ENCODE data around the gene ANTXR2.
"Not testable (repeated sequence)": the region's sequence is repeated elsewhere in the genome, so short reads cannot be mapped to it uniquely, and the experiment has no call there.

ANTXR2 gene

DNA sequence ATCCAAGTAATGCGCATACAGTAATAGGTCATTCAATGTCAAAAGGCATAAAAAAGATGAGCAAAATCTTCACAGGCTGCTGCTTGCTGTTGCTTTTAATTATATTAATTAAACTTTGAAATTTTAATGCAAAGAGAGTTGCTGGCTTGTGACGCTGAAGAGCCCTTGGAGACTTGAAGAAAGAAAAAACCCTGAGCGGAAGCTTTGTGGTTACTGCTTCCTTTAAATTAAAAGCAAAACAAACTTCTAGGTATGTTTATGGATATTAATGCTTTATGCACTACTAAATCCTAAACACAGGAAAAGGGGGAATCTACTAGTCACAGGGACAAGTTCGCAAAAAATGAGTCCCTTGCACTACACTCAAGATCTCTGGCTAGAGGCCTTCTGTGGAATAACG, 166.7 kb downstream of the ANTXR2 start:
- DNase-seq, result no peak

DNA sequence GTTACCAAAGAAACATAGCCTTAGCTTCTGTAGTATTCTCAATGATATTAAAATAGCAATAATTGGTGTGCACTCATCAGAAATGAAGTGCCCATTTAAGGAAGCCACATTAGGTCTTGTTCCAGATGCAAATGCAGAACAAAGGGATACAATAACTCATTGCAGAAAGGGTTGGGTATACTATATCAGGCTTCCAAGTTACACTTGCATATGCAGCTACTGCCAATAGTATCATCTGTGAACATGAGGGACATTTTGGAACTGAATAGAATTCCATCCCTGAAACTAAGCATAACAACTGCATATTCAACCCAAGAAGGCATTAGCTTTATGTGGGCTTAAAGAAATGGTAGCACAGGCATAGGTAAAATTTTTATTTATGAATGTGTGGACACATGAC, 167.8 kb downstream of the ANTXR2 start:
- DNase-seq, result no peak

GRCh38 chr4:79904331-79904730, 168.7 kb downstream of the ANTXR2 start:
- no peak for DNase-seq

- DNase-seq, result no peak
Measured at GRCh38 chr4:79900182-79900581, 172.8 kb downstream of the ANTXR2 start.

DNA sequence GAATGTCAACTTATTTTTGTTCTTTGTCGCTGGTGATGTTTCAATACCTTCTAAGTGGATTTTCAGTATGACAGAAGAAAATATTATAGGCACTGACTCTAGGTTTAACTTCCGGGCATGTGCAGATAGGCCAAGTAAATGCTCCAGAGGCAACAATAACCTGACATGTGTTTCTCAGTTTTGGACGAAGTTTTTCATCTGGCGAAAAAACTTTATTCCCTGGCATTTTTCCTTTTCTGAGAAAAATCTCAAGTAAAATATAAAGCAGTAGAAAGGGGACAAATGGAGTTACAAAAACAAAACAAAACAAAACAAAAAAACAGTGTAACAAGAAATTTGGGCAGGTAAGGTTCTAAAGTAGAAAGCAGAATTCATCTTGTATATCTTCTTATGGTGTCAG, 173.5 kb downstream of the ANTXR2 start:
- no peak for DNase-seq

GRCh38 chr4:79898055-79898454, 175.0 kb downstream of the ANTXR2 start:
- DNase-seq, result no peak

DNA sequence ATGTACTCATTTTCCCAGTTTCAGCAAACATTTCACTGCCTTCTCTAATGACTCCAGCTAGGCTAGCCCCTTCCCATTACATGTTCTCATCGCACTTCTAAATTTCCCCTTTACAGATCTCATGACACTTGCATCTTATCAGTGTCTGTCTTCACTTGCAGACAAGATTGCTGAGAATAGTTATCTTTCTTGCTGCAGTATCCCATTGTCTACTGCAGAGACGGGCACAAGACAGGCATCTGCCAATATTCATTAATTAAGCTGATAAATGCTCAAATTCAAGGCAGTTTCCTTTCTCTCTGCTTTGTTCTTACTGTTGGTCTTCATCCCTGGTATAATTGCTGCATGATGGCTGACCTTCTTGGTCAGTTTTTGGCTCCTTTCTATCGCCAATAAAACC, 175.9 kb downstream of the ANTXR2 start:
- DNase-seq, result no peak

DNA sequence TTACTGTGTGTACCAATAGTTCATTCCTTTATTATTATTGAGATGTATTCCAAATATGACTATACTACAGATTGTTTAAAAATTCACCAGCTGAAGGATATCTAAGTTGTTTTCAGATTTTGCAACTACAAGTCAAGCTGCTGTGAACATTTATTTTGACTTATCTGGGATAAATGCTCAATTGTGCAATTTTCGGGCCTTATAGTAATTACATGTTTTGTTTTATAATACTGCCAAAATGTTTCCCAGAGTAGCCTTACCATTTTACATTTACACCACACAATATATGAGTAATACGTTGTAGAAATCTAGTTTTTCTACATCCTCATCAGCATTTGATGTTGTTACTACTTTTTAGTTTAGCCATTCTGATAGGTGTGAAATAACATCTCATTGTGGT, 179.6 kb downstream of the ANTXR2 start:
- no peak for DNase-seq

GRCh38 chr4:79889026-79889425, 184.0 kb downstream of the ANTXR2 start:
- DNase-seq, result not testable (repeated sequence)

- no peak for DNase-seq
Measured at GRCh38 chr4:79886557-79886956, 186.5 kb downstream of the ANTXR2 start.

DNA sequence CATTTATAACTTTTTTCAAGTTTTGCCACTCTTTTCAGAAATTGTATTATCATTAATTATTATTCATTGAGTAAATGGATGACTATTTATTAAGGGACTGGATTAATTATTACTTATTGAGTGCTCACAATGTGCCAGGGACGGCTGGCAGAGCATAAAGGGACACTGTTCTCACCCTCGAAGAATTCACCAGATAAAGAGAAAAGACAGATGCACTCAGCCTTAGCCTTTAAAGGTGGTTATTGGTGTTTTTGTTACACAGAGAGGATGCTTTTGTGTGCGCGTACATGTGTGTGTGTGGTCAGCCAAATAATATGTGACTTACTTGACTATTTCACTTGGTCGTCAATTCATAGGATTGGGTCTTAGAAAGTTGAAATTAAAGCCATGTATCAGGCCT, 187.0 kb downstream of the ANTXR2 start:
- DNase-seq, result no peak

GRCh38 chr4:79883290-79883689, 189.7 kb downstream of the ANTXR2 start:
- DNase-seq, result no peak

DNA sequence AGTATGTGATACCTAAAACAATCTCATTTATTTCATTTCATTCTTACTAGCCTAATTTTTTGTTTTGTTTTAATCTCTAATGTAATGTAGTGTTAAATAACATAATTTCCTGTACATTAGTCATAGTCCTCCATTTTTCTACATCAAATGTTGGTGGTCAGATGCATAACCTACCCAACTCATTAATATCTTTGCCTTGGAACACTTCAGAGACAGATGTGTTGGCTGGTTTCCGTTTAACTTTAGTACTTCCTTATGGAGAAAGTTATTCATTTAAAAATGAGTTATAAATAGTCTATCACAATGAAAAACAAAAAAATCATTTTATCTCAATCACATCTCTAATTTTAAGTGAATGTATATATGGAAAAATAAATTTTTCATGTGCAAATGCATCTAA, 190.2 kb downstream of the ANTXR2 start:
- no peak for DNase-seq

DNA sequence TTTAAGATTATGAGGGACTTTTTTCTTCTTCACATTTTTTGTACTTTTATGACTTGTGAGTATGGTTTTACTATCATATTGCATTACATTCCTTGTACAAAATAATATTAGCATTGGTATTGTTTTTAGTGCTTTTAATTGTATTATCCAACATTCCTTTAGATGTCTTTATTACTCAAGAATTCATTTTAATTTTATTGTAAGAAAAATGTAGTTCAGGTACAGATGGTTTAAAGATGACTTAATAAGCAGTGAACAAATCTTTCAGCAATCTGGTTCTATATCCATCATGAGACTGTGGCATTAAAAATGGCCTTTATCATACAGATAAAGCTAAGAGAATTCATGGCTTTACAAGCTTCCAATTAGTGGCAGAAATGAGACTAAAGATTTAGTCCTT, 191.6 kb downstream of the ANTXR2 start:
- DNase-seq, result no peak

GRCh38 chr4:79877511-79877910, 195.5 kb downstream of the ANTXR2 start:
- no peak for DNase-seq

DNA sequence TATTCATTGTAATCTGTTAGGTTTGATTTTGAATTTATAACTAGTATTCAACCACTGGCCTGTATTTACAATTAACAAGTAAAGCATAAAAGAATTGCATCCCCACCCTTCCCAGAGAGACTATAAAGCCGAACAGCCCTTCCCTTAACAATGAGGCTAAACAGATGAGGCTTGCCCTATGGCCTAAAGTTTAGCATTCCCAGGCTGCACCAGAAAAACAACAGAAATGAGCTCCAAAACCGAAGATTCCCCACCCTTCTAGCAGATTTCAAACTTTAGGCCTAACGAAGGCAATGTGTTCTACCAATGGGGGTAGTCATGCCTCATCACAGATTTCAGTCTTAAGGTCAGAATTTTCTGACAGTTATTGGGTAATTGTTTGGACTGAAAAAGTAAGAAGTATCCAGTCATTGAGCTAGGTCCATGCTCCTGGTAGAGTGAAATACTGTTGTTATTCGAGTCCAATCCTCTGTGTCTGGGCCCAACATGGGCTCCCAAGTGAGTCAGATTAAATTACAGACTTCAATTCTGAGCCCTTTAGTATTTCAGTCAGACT, 197.6 kb downstream of the ANTXR2 start:
- no peak for DNase-seq

GRCh38 chr4:79874197-79874596, 198.8 kb downstream of the ANTXR2 start:
- DNase-seq, result no peak

DNA sequence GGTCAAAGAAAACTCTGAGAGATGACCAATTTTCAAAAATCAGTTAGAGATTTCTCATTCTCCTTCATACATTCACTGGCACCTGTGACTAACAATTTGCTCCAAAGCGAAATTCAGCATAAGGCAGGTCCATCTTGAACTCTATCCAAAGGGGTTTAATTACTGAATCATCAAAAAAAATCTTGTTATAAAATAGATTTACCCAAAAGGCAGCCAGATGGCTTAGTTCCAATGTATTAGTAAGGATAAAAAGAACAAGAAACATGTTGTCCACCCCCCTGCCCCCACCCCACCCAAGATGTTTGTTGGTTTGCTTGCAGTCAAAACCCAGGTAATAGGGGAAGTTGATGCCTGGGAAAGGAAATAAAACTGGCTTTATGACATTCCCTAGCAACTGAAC, 200.3 kb downstream of the ANTXR2 start:
- DNase-seq, result no peak

GRCh38 chr4:79871961-79872360, 201.1 kb downstream of the ANTXR2 start:
- DNase-seq, result no peak

DNA sequence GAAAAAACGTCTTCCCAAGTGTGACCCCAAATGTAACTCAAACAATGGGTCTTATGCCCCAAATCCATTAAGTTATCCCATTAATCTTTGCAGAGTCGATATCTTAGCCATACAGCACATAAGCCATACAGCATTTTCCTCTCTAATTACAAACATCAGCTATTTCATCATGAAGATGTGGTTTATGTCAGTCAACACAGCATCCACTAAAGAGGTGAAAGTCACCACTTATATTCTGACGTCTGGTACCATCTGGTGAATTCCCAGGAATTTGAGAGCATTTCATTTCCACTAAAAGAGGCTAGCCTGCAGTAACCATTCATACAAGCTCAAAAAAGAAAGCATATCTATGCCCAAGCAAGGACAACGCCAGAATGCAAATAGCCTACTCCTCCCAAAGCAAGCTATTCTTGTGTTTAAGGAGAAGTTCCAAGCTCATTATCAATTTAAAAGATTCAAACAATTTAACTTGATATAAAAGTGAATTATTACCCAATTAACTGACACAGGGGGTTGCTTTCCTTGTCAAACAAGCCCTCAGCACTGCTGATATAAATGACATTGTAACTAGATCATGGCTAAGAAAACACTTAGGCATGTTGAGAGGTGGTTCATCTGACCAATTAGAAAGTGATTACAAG, 203.3 kb downstream of the ANTXR2 start:
- no peak for DNase-seq

DNA sequence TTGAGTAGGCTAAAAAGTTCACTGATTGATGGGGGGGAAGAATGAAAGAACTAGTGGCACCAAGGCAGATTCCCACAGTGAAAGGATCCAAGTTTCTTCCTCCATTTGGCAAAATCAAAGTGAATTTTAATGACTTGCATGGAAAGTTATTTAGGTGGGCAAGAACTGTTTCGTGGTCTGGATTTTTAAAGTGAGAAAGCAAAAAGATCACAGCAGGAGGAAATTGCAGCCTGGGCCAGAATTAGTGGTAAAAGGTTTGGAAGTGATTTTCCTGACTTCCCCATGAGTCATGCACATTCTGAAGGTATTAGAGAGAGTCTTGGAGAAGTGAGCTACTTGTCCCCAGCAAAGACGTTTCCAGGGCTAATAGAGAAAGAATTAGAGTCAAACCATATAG, 207.8 kb downstream of the ANTXR2 start:
- no peak for DNase-seq

DNA sequence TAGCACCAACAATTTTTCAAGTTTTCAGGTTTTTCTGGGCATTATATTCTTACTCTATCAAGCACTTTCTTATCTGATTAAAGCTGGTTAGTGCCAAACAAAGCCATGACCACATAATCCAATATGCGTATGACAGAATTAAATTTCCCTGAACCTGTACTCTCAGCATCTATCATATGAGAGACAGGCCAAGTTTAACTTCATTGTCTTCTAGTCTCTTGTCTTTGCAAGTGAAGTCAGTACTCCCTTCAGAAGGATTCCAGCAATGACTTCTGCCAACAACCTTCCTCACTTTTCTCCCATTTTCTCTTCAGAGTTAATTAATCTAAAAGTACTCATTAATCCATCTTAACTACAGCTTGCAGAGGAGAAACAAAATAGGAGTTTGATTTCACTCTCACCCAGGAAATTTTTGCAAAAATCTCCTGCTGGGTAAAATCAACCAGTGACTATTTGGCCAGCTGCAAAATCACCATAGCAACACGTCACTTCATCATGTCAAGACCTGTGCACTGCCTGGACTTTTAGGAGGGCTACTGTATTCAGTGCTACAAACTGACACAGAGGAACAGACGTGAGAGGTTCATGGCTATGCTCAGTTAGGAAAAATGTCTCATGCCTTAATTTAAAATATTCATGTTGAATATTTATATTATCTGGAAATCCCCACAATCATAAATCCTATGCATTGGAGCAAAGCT, 208.4 kb downstream of the ANTXR2 start:
- no peak for DNase-seq

DNA sequence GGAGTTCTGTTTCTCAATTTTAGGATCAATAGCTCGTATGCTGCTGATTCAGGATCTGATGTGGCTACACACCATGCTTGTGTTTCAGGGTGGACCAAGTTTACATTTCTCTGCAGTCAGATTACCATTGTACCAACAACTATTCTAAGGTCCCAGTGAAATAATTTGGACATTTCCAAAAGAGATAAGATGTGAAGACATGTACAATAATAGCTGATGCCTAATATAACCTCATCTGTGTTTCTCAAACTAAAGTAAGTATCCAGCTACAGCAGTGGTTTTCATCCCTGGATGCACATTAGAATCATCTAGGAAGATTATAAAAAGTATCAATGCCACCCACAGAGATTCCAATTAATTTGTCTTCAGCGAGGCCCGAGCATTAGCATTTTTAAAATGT, 209.7 kb downstream of the ANTXR2 start:
- DNase-seq, result no peak

GRCh38 chr4:79862821-79863220, 210.2 kb downstream of the ANTXR2 start:
- DNase-seq, result no peak

- no peak for DNase-seq
Measured at GRCh38 chr4:79857811-79858210, 215.2 kb downstream of the ANTXR2 start.
